AML-193 (cell line): Measurements from ENCODE around the gene C19orf12.

Experiments used
- DNase-seq, 2 experiments: peaks; one replicate each; lab custom pipeline; 2025; lab: John Stamatoyannopoulos, UW

Gene C19orf12

DNA sequence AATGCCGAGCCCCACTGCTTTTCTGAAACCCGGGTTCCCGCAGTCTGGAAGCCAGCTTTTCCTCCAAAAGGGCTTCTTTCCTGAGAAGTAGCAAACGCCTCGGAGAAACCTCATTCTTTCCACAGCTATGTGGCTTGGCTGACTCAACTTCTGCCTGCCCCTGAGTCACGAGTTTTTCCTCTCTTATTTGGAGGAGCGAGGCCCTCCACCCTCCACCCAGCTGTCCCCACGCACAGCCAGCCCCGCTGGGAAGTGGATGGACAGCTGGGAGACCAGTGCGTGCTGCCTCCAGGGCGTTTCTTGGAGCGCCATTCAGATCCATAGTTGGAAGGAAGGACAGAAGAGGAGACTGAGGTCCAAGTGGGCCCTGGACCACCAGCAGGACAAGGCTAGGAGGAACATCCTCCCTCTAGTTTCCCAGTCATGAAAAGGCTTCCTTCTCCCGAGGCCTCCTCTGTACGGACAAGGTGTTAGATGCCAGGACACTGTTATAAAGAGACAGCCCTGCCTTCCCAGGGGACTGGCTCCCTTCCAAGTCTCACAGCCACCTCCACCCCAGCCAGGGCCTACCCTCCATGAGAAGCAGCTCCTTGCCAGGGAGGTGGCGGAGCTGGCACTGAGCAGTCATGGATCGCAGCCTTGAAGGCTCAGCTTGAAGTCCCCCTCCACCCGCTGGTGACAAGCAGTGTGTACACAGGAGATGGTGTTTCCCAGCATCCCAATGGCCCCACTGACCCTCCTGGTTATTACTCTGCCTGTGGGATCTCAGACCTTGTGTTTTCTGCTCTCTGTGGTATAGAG lies 52.3 kb downstream of the C19orf12 start:
- DNase-seq = peak in 1 of 2 experiments; percentile 22

DNA sequence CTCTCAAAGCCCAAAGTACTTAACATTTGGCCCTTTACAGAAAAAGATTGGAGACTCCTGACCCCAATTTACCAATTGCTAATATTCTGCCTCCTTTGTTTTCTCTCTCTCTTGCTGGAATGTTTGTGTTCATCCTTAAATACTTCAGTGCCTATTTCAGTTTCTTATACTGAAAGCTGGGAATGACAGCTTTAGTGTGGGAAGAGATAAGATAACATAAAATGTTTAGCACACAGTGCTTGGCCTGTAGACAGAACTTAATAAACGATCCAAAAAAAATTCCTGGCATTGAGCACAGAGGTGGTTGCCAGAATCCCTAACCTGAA lies 52.8 kb downstream of the C19orf12 start:
- no peak for DNase-seq

DNA sequence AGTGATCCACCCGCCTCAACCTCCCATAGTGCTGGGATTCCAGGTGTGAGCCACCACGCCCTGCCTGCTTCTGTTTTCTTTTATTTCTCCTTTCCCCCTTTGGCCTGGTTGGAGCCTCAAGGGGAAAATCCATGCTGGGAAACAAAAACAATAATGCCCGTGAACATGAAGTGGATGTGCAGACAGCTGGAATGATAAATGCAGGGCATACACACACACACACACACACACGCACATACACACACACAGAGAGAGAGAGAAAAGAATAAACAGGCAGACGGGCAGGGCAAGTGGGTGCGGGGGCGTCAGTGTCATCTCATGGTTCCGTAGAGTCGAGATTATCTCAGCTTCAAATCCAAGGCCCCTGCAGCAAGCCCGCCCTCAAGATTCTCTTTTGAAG lies 54.2 kb downstream of the C19orf12 start:
- no peak for DNase-seq

DNA sequence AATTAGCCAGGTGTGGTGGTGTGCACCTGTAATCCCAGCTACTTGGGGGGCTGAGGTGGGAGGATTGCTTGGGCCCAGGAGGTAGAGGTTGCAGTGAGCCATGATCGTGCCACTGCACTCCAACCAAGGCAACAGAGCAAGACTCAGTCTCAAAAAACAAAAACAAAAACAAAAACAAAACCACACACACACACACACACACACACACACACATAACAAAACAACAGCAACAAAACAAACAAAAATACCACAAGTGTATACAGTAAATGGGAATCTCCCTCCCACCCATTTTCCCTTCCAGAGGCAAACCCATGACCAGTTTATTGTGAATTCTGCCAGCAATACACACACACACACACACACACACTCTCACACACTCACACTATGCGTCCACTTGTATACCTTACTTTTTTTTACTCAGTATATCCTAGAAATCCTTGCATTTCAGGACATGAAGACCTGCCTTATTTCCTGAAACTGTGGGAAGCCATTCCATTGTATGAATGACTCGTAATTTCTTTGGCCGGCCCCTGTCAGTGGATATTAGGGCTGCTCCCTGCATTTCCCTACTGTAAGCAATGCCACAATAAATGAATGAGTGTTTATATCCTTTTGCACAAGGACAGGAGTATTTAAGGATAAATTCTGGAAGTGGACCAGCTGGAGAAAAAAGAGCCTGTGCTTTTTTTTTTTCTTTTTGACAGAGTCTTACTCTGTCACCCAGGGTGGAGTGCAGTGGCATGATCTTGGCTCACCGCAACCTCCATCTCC lies 56.7 kb downstream of the C19orf12 start:
- DNase-seq = no peak

DNA sequence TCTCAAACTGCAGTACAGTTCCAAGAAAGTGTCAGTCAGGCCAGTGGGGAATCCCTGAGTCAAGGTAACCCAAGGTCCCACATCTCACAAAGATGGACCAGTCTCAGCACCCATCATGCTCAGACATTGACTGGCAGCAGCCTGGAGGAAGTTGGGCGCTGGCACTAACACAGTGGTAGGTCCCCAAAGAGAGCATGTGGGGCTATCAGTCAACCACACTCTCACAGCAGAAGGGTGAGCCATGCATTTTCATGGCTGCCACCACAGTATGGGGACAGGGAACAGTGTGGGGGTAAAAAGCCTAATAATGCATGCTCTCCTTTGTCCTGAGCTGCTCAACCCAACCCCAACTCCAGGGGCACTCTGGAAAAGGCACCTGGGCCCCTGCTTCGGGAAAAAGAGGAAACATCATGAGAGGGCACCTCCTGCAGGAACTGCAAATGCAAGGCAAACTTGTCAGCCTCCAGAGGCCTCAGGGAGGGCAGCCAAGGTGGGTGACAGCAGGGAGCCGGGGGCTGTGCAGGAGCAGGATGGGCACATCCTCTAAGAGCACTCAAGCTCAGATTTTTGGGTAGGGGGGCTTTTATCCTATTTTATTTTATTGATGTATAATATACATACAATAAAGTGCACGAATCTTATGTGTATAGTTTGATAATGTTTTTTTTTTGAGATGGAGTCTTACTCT lies 59.3 kb downstream of the C19orf12 start:
- DNase-seq = no peak

DNA sequence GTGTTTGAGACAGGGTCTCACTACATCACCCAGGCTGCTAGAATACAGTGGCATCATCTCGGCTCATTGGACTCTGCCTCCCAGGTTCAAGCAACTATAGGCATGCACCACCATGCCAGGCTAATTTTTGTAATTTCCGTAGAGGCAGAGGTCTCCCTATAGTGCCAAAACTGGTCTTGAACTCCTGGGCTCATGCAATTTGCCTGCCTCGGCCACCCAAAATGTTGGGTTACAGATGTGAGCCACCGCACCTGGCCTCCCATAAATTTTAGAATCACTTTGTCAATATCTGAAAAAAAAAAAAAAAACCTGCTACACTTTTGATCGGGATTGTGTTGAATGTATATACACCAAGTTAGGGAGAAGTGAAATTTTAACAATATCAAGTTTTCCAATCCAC lies 61.7 kb downstream of the C19orf12 start:
- no peak for DNase-seq

DNA sequence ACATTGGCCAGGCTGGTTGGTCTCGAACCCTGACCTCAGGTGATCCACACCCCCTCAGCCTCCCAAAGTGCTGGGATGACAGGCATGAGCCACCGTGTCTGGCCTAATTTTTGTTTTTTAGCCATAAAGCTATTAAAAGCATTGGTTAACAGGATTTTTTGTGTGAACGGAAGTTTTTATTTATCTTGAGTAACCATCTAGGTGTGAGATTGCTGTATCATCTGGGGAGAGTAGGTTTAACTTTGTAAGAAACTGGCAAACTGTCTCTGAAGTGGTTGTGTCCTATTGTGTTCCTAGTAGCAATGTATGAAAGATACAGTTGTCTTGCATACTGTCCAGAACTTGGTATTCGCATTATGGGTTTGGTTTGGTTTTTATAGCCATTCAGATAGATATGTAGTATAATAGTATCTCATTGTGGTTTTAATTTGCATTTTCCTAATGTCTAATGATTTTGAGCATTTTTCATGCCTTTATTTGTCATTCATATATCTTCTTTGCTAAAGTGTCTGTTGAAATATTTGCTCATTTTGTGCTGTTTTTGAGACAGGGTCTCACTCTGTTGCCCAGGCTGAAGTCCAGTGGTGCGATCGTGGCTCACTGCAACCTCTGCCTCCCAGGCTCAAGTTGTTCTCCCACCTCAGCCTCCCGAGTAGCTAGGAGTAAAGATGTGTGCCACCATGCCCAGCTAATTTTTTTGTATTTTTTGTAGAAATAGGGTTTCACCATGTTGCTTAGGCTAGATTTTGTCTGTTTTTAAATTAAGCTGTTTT lies 63.3 kb downstream of the C19orf12 start:
- DNase-seq = no peak

DNA sequence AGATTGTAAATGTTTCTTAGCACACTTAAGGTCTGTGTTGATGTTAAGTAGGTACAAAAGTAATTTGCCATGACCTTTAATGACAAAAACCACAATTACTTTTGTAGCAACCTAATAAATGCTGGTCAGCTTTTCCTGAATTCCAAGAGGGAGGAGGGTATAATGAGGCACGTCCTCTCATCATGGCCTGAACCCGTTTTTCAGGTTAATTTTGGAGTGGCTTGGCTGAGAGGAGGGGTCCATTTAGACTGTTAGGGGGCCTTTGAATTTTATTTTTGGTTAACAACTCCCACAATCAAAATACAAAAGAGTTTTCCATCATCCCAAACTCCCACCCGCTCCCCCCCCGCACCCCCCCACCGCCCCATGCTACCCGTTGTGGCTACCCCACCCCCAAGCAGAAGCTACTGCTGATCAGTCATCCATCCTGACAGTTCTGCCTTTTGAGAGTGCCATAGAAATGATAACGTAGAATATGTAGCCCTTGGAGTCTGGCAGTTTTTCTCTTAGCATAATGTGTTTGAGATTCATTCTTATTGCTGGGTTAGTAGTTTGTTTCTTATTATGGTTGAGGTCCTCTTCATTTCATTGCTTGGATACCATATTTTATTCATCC lies 64.2 kb downstream of the C19orf12 start:
- no peak for DNase-seq
